Measurements from ENCODE around the gene GPR137B. TPM values are rescaled to one million over a fixed set of nuclear protein-coding genes. Genes with fewer than 3 reads are reported as not detected.

Gene GPR137B
- total RNA-seq, 1 experiment from 2014 or later: 11.4 TPM

GRCh38 chr1:236159704-236160539 lies 17.6 kb downstream of the GPR137B start (continued):
- TF ChIP-seq REST (IDR thresholded peaks at IDR 0.05; ENCODE audit: low read depth) (no peak), POLR2AphosphoS5 (IDR thresholded peaks at IDR 0.05; ENCODE audit: low read depth, low read length) (no peak), TCF7L2 (IDR thresholded peaks at IDR 0.05; ENCODE audit: borderline replicate concordance, extremely low read depth, insufficient read depth, insufficient read length) (no peak)

- no peaks in the 10 kb centered on the region for H3K36me3 ChIP-seq (ENCODE audit: control insufficient read depth in 1 of 2, insufficient read depth in 2 of 2, low read length in 2 of 2)
- no peaks in the 10 kb centered on the region for H4K20me1 ChIP-seq (ENCODE audit: insufficient read depth)
- CTCF ChIA-PET: no interaction called here
- BruUV-seq (replicated peaks): no TSS peak
- intact Hi-C loops (cut with micrococcal nuclease): no loop called here
- H3K9me2 ChIP-seq (ENCODE audit: insufficient read depth): no peaks in the 10 kb centered on the region
- no peak overlapping the region for H3K27ac ChIP-seq (ENCODE audit: low read depth, low read length)
- RAD21 ChIA-PET (ENCODE audit: low non-redundant PET in 1 of 2, low total read pairs in 2 of 2, uncharacterized antibody in 2 of 2, unreplicated experiment in 2 of 2): no interaction called here
- H3K79me2 ChIP-seq (ENCODE audit: insufficient read depth, low read length): no peaks in the 10 kb centered on the region
- DNase-seq (ENCODE audit: low read depth, low spot score): no peak
- no peaks in the 10 kb centered on the region; a peak in 1 of 4 replicates for H3K9me3 ChIP-seq (ENCODE audit: control insufficient read depth in 1 of 2, insufficient read depth in 1 of 2, low read depth in 1 of 2, low read length in 2 of 2)
- no peak overlapping the region for H3K9ac ChIP-seq (ENCODE audit: low read length)
- H3K4me2 ChIP-seq (ENCODE audit: low read length): no peak overlapping the region
- H3K27me3 ChIP-seq (ENCODE audit: insufficient read depth, low read length): no peaks in the 10 kb centered on the region
- H2AFZ ChIP-seq (ENCODE audit: low read depth, low read length, poor library complexity, severe bottlenecking): no peak overlapping the region
- POLR2A ChIA-PET: no interaction called here
- H3K4me1 ChIP-seq (ENCODE audit: control insufficient read depth in 1 of 2, insufficient read depth in 2 of 2, low read length in 2 of 2): no peaks in the 10 kb centered on the region
- H3K4me3 ChIP-seq (replicated peaks in 1 of 2; ENCODE audit: low read depth in 1 of 2, low read length in 2 of 2): no peak overlapping the region
- ATAC-seq: no peak
- TF ChIP-seq JUND (IDR thresholded peaks at IDR 0.05): no peak
- TF ChIP-seq CTCF (IDR thresholded peaks at IDR 0.05 in 2 of 3, conservative IDR thresholded peaks at IDR 0.05 in 1 of 3; ENCODE audit: borderline replicate concordance in 1 of 3, insufficient read depth in 1 of 3, low read depth in 2 of 3, low read length in 2 of 3): no peak
- no peak for TF ChIP-seq POLR2A (IDR thresholded peaks at IDR 0.05; ENCODE audit: borderline replicate concordance, extremely low read depth, insufficient read depth, insufficient read length)
- TF ChIP-seq RAD21 (IDR thresholded peaks at IDR 0.05; ENCODE audit: low read depth): no peak
- TF ChIP-seq ZFX (IDR thresholded peaks at IDR 0.05): no peak
- TF ChIP-seq EZH2 (IDR thresholded peaks at IDR 0.05): no peak
- no peak for TF ChIP-seq MAX (IDR thresholded peaks at IDR 0.05)
- no peak for TF ChIP-seq TCF7L2 (IDR thresholded peaks at IDR 0.05; ENCODE audit: borderline replicate concordance, extremely low read depth, insufficient read depth, insufficient read length)
- TF ChIP-seq SP1 (IDR thresholded peaks at IDR 0.05; ENCODE audit: low read depth): no peak
- no peak for TF ChIP-seq EZH2phosphoT487 (IDR thresholded peaks at IDR 0.05; ENCODE audit: borderline replicate concordance)
- TF ChIP-seq CEBPB (IDR thresholded peaks at IDR 0.05; ENCODE audit: low read depth): no peak
- TF ChIP-seq REST (IDR thresholded peaks at IDR 0.05; ENCODE audit: low read depth): no peak
These were observed 18.3 kb downstream of the GPR137B start for GRCh38 chr1:236160540-236161127.

Measured in HCT116 (cell line).